Kidney (tissue), 14 donors: ENCODE data around the gene VWF. TPM values are rescaled to one million over a fixed set of nuclear protein-coding genes. Genes with fewer than 3 reads are reported as not detected.
"Not testable (repeated sequence)": the region's sequence is repeated elsewhere in the genome, so short reads cannot be mapped to it uniquely, and the experiment has no call there.

Experiments used
- DNase-seq, 5 donors: peaks; one replicate each; pipeline ENCODE4 v3.0.0-alpha.2; 2013 to 2020
- FAIRE-seq: peaks from 2 replicates; lab custom pipeline; 2012; peaks lifted over from hg19 to GRCh38; lab: Jason Lieb, UNC
- H3K27ac ChIP-seq, 2 donors: one replicate each; pipeline ENCODE4 v1.7.0; 2013; ENCODE audit warnings: low read depth in 2 of 2, low read length in 2 of 2, inconsistent platforms in 1 of 2
- H3K27me3 ChIP-seq: one replicate; pipeline ENCODE4 v1.7.1; 2013; ENCODE audit warnings: low read length, inconsistent platforms; ENCODE audit not compliant: control insufficient read depth, insufficient read depth
- H3K36me3 ChIP-seq, 3 donors: one replicate each; pipeline versions ENCODE4 v1.7.0 to v1.7.1; 2013; ENCODE audit warnings: low read length in 3 of 3, control low read depth in 1 of 3, inconsistent platforms in 1 of 3; ENCODE audit not compliant: insufficient read depth in 3 of 3, control insufficient read depth in 2 of 3
- H3K4me1 ChIP-seq, 3 donors: one replicate each; pipeline versions ENCODE4 v1.7.0 to v1.7.1; 2013; ENCODE audit warnings: low read length in 3 of 3, inconsistent platforms in 1 of 3, low read depth in 1 of 3; ENCODE audit not compliant: control insufficient read depth in 2 of 3, insufficient read depth in 2 of 3
- H3K4me3 ChIP-seq, 3 donors: one replicate each; pipeline versions ENCODE4 v1.7.0 to v1.8.1; 2013; ENCODE audit warnings: low read length in 3 of 3, control low read depth in 1 of 3, inconsistent platforms in 1 of 3
- H3K9ac ChIP-seq, 3 donors: one replicate each; pipeline versions ENCODE4 v1.7.0 to v1.7.1; 2013; ENCODE audit warnings: low read length in 3 of 3, control low read depth in 1 of 3, inconsistent platforms in 1 of 3
- H3K9me3 ChIP-seq, 3 donors: one replicate each; pipeline versions ENCODE4 v1.7.0 to v1.7.1; 2013; ENCODE audit warnings: low read length in 3 of 3, control low read depth in 1 of 3, inconsistent platforms in 1 of 3; ENCODE audit not compliant: control insufficient read depth in 2 of 3, insufficient read depth in 1 of 3
- CTCF ChIP-seq: IDR thresholded peaks from 3 replicates; pipeline ENCODE4 v1.5.1; 2012; ENCODE audit warnings: mild to moderate bottlenecking, moderate library complexity, borderline replicate concordance; ENCODE audit not compliant: insufficient read depth; ENCODE audit errors: extremely low read depth
- intact Hi-C: fragments of 100-400 bp; cut with DNase I; formaldehyde crosslinking; loops from one replicate; pipeline ENCODE4 v1.11.1; 2022
- polyA plus RNA-seq: library from polyadenylated mRNA; stranded (reverse); fragments of 350-450 nt; fragmentation: Illumina TruSeq; extraction: RNeasy Lipid Tissue Mini Kit (QIAGEN cat#74804); gene quantifications from one replicate; pipeline ENCODE4 v1.2.3, GENCODE V29; 2014; ENCODE audit warnings: low read depth, low replicate concordance; ENCODE audit not compliant: insufficient read depth
- total RNA-seq: library from RNA; stranded (reverse); fragmentation: NEBNext Ultra II Directional; extraction: Animal tissue kit (Norgen Biotek cat#: 25700); gene quantifications from one replicate; pipeline ENCODE4 v1.2.1, GENCODE V29; 2021
- donor health status: control.
- donor health status: control.
- donor health status: control.
- donor health status: control.
- donor health status: control.
- donor health status: DM: yes; HTN: yes; CAD: no.
- donor health status: Normal renal cell carcinoma (clear cell type).

Gene VWF
- total and polyA plus RNA-seq, 2 donors from 2014 or later: 9.6 to 183 TPM

DNA sequence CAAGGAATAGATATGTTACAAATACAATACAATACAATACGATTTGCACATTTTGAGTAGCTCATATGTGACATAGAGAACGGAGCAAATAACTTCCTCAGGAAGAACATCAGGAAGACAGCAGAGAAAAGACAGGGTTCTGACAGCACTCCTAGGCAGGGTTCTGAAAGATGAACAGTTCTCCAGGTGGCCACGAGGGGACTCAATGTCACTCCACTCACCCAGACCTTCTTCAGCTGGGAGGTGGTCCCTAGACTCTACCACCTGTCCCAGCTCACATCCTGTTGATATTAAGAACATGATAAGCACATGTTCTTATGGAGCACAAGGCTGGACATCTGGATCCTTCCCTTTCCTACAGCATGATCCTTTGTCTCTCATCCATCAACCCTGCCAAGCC, 109.2 kb downstream of the VWF start:
- H3K9me3 ChIP-seq, H3K36me3 ChIP-seq, H3K4me1 ChIP-seq, FAIRE-seq, H3K27me3 ChIP-seq, H3K9ac ChIP-seq, H3K27ac ChIP-seq, DNase-seq, H3K4me3 ChIP-seq, intact Hi-C loops: not testable (repeated sequence)

GRCh38 chr12:6010631-6011350, 113.7 kb downstream of the VWF start:
- H3K27me3 ChIP-seq, FAIRE-seq: not testable (repeated sequence)

DNA sequence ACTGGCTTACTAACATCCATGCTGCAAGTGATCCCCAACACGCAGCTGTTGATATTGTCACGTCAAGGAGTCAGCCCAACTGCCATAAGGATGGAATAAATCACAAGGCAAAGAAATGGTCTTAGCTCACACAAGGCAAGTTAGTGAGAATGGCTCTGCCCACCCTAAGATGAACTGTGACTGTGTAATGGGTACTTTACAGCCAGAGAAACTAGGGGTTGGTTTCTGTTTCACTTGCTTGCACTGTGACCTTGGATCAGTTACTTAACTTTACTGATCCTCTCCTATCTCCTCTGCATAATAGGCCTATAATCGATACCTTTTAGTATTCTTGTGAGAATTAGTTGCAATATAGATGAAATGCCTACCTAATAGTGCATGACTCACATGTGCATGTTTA, 127.2 kb downstream of the VWF start:
- no peak overlapping the region for H3K27ac ChIP-seq
- no peaks in the 10 kb centered on the region for H3K36me3 ChIP-seq
- H3K9me3 ChIP-seq: no peaks in the 10 kb centered on the region
- intact Hi-C loops: no loop called here
- no peaks in the 10 kb centered on the region for H3K4me1 ChIP-seq
- no peak for FAIRE-seq
- H3K27me3 ChIP-seq: no peaks in the 10 kb centered on the region
- H3K4me3 ChIP-seq: no peak overlapping the region
- no peak for DNase-seq
- TF ChIP-seq CTCF: no peak
- no peak overlapping the region for H3K9ac ChIP-seq

More at GRCh38 chr12:6010631-6011350, 113.7 kb downstream of the VWF start:
- H3K4me3 ChIP-seq, H3K36me3 ChIP-seq, H3K9me3 ChIP-seq, H3K9ac ChIP-seq, DNase-seq, H3K27ac ChIP-seq, H3K4me1 ChIP-seq, intact Hi-C loops: not testable (repeated sequence)

- Histone ChIP-seq H3K4me3 (no peak overlapping the region), H3K4me1 (no peaks in the 10 kb centered on the region), H3K36me3 (no peaks in the 10 kb centered on the region), H3K9ac (no peak overlapping the region), H3K27me3 (no peaks in the 10 kb centered on the region), H3K9me3 (no peaks in the 10 kb centered on the region), H3K27ac (no peak overlapping the region)
- TF ChIP-seq CTCF: no peak
- FAIRE-seq (no peak), DNase-seq (no peak)
- intact Hi-C loops: no loop called here
These were observed 128.0 kb downstream of the VWF start for GRCh38 chr12:5996459-5996858.
